A673 (cell line): Measurements from ENCODE around the gene C1orf159. TPM values are rescaled to one million over a fixed set of nuclear protein-coding genes. Genes with fewer than 3 reads are reported as not detected.

Experiments used
- BruUV-seq: library from RNA; stranded (reverse); fragments of 400-500 nt; replicated peaks from 2 replicates; lab custom pipeline; 2021; lab: Mats Ljungman, UMichigan
- CTCF ChIA-PET: fragments of 300-600 bp; sonication (Branson Sonifier 250); formaldehyde crosslinking; loops from one replicate; lab custom pipeline; 2022; ENCODE audit warnings: antibody characterized with exemption; lab: Charles Lee
- POLR2A ChIA-PET: fragments of 300-600 bp; sonication (Branson Sonifier 250); formaldehyde crosslinking; loops from one replicate; lab custom pipeline; 2022; ENCODE audit warnings: antibody characterized with exemption; ENCODE audit not compliant: low non-redundant PET; lab: Charles Lee
- DNase-seq: peaks from one replicate; pipeline ENCODE4 v3.0.0-alpha.2; 2015; ENCODE audit warnings: low spot score
- H3K27ac ChIP-seq: fragments of 200-600 bp; sonication (generic); 2 replicates; pipeline ENCODE4 v1.5.1; 2016; ENCODE audit warnings: mixed run types, low read depth, mild to moderate bottlenecking, mixed read lengths, antibody characterized with exemption, low read length; ENCODE audit not compliant: poor library complexity, severe bottlenecking
- H3K27me3 ChIP-seq: fragments of 200-600 bp; sonication (generic); replicated peaks from 2 replicates; pipeline ENCODE4 v1.6.1; 2017; ENCODE audit warnings: mixed run types, low read depth, mild to moderate bottlenecking, mixed read lengths, antibody characterized with exemption, low read length; ENCODE audit not compliant: insufficient read depth, poor library complexity
- H3K36me3 ChIP-seq: fragments of 200-600 bp; sonication (generic); 2 replicates; pipeline ENCODE4 v1.6.1; 2016; ENCODE audit warnings: mixed run types, mild to moderate bottlenecking, mixed read lengths, antibody characterized with exemption, low read length; ENCODE audit not compliant: insufficient read depth, poor library complexity, severe bottlenecking
- H3K4me1 ChIP-seq: fragments of 200-600 bp; sonication (generic); 2 replicates; pipeline ENCODE4 v1.6.1; 2017; ENCODE audit warnings: mixed run types, mild to moderate bottlenecking, mixed read lengths, antibody characterized with exemption, low read length; ENCODE audit not compliant: insufficient read depth, poor library complexity, severe bottlenecking
- H3K4me3 ChIP-seq: fragments of 200-600 bp; sonication (generic); 2 replicates; pipeline ENCODE4 v1.5.1; 2016; ENCODE audit warnings: low read depth, mixed run types, mild to moderate bottlenecking, mixed read lengths, low read length; ENCODE audit not compliant: poor library complexity, severe bottlenecking
- H3K9me3 ChIP-seq: fragments of 200-600 bp; sonication (generic); 2 replicates; pipeline ENCODE4 v1.6.1; 2016; ENCODE audit warnings: mixed run types, low read depth, mild to moderate bottlenecking, mixed read lengths, antibody characterized with exemption, low read length; ENCODE audit not compliant: poor library complexity, severe bottlenecking
- EZH2 ChIP-seq: fragments of 200-600 bp; sonication (generic); IDR thresholded peaks from 2 replicates; pipeline ENCODE4 v1.6.1; 2017; ENCODE audit warnings: borderline replicate concordance, low read depth, mild to moderate bottlenecking, mixed read lengths, antibody characterized with exemption, low read length; ENCODE audit not compliant: poor library complexity, severe bottlenecking
- intact Hi-C: fragments of 100-400 bp; cut with micrococcal nuclease; formaldehyde crosslinking; loops from one replicate; pipeline ENCODE4 v1.10.0; 2022; ENCODE audit not compliant: unreplicated experiment
- total RNA-seq: library from RNA; stranded (reverse); gene quantifications from 2 replicates; pipeline ENCODE4 v1.2.3, GENCODE V29; 2021
- TF ChIP-seq, protein P1 (sequence below): fragments of 300-800, 200-600 bp; sonication (generic); conservative IDR thresholded peaks from 2 replicates; pipeline ENCODE4 v1.5.1; 2017; ENCODE audit warnings: low read depth, mild to moderate bottlenecking, antibody characterized with exemption, low read length, moderate library complexity, mixed read lengths

Gene C1orf159
- total RNA-seq, 1 experiment from 2014 or later = 26.8 TPM

DNA sequence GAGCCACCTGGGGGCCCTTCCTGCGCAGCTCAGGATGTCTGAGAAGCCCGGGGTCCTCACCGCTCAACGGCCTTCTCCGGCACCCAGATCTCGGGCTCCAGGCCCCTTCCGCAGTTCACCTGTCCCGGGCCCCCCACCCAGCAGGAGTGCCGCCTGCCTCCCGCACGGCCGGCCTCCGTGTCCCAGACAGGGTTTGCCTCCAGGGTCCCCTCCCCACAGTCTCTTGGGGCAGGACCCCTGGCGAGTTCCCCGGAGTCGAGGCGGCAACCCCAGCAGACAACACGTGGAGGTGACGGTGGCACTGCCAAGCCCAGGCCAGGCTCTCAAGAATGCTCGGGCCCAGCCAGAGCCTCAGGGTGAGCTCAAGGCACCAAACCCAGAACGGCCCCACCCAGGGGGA is 35.4 kb upstream of the C1orf159 start:
- Histone ChIP-seq H3K4me3 (no peak overlapping the region), H3K27ac (no peak overlapping the region), H3K36me3 (no peaks in the 10 kb centered on the region), H3K9me3 (peaks cover 3% of the 10 kb centered on the region), H3K27me3 (no peaks in the 10 kb centered on the region), H3K4me1 (no peaks in the 10 kb centered on the region)
- BruUV-seq = no TSS peak
- TF ChIP-seq, protein P1, sequence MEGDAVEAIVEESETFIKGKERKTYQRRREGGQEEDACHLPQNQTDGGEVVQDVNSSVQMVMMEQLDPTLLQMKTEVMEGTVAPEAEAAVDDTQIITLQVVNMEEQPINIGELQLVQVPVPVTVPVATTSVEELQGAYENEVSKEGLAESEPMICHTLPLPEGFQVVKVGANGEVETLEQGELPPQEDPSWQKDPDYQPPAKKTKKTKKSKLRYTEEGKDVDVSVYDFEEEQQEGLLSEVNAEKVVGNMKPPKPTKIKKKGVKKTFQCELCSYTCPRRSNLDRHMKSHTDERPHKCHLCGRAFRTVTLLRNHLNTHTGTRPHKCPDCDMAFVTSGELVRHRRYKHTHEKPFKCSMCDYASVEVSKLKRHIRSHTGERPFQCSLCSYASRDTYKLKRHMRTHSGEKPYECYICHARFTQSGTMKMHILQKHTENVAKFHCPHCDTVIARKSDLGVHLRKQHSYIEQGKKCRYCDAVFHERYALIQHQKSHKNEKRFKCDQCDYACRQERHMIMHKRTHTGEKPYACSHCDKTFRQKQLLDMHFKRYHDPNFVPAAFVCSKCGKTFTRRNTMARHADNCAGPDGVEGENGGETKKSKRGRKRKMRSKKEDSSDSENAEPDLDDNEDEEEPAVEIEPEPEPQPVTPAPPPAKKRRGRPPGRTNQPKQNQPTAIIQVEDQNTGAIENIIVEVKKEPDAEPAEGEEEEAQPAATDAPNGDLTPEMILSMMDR = no peak
- TF ChIP-seq EZH2 = no peak
- DNase-seq = no peak
- intact Hi-C loops = no loop called here
- ChIA-PET CTCF (no interaction called here), POLR2A (no interaction called here)

DNA sequence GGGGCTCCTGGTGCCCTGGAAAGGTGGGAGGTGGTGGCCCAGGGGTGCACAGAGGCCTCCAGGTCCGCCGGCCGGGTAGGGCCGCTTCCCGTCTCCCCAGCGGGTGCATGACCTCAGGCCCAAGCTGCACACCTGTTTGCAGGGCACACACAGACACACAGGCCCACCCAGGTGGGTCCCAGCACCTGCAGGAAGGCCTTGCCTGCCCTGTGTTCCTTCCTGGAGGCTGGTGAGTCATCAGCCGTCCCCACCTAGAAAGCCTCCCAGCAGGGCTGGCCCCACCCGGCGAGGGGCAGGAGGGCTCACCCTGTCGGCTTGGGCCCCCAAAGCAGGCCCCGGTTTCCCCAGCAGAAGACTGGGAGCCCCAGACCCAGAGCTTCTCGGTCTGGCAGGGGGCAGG is 34.2 kb upstream of the C1orf159 start:
- Histone ChIP-seq H3K4me1 (no peaks in the 10 kb centered on the region), H3K36me3 (no peaks in the 10 kb centered on the region), H3K27me3 (no peaks in the 10 kb centered on the region), H3K9me3 (peaks cover 3% of the 10 kb centered on the region), H3K27ac (no peak overlapping the region), H3K4me3 (no peak overlapping the region)
- TF ChIP-seq, protein P1 = no peak
- no peak for TF ChIP-seq EZH2
- POLR2A ChIA-PET = no interaction called here
- BruUV-seq = no TSS peak
- intact Hi-C loops = no loop called here
- CTCF ChIA-PET = no interaction called here
- DNase-seq = no peak

DNA sequence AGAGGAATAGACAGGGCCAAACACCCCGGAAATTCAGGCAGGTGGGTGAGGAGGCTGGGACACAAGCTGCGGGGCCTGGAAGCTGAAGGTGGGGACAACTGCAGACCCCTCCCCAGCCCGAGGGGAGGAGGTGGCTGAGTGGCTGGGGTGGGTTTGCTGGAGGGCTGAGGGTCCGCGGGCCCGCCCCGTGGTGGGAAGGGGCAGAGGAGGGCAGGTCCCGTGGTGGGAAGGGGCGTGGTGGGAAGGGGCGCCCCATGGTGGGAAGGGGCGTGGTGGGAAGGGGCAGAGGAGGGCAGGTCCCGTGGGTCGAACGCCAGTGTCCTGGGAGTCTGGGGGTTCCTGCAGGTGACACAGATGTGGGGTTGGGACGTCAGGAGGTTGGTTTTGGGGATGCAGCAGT is 33.5 kb upstream of the C1orf159 start:
- Histone ChIP-seq H3K27me3 (no peaks in the 10 kb centered on the region), H3K27ac (no peak overlapping the region), H3K36me3 (no peaks in the 10 kb centered on the region), H3K9me3 (peaks cover 3% of the 10 kb centered on the region), H3K4me3 (no peak overlapping the region), H3K4me1 (no peaks in the 10 kb centered on the region)
- ChIA-PET CTCF (no interaction called here), POLR2A (no interaction called here)
- no TSS peak for BruUV-seq
- TF ChIP-seq, protein P1 = no peak
- TF ChIP-seq EZH2 = no peak
- intact Hi-C loops = no loop called here
- DNase-seq = no peak
